ENCODE measurements around the gene RBPJ.
A peak's percentile ranks its signal among the peaks of the same experiment; 100 is the strongest.
"Not testable (repeated sequence)": the region's sequence is repeated elsewhere in the genome, so short reads cannot be mapped to it uniquely, and the experiment has no call there.

The RBPJ gene

DNA sequence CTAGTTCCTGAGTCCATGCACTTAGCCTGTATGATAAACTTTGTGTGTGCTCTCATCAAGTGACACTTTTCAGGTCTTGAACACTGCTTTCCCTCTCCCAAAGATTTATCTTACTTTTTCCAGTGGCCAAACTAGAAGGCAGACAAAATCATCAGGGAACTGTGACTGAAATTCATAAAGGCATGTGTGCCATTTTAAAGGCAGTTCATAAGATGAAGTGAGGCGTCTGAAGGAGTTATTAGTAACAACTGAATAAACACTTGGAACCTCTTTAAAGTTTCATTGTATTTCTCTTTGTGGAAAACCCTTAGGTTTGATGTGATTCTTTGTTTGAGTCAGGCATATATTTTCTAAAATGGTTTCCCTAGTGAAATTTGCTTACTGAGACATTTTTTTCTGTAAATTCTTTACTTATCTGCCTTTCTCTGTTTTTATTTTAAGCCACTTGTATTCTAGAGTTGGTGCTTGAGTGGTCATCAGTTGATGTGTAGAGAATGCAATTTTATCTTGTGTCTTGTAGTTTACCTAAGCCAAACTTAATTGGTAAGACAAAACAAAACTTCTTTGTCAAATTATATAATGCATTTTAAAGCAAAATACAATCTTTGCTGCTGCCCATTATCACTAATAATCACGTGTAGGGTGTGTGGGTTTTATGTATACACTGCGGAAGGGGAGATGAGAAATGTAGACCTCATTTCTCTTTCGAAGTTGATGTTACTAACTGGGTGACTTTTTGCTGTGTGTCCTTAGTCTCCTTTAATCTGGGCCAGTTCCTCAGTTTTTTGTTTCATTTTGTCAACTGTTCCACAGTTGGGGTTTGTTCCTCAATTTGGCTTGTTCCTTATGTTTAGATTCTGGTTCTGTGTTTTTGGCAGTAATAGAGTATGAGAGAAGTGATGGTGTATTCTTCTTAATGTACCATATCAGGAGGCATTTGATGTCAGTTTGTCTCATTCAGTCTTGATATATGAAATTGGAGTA, 56.8 kb downstream of the RBPJ start:
- no peak for DNase-seq

DNA sequence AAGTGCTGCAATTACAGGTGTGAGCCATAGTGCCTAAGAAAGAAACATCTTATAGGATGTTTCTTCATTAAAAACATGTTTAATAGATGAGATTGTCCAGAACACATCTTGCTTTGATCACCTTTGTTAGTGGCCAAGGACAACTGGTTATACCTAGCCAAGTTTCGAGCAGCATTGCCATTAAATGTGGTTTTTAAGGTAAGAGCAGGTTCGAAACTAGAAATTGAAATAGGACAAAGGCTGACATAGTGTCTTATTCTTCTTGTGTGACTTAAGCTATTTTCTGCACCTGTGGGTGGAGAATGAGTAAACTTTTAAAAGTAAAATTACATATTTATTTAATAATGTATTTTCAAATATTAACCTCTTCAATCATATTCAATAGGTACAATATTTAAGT, 59.0 kb downstream of the RBPJ start:
- no peak for DNase-seq

DNA sequence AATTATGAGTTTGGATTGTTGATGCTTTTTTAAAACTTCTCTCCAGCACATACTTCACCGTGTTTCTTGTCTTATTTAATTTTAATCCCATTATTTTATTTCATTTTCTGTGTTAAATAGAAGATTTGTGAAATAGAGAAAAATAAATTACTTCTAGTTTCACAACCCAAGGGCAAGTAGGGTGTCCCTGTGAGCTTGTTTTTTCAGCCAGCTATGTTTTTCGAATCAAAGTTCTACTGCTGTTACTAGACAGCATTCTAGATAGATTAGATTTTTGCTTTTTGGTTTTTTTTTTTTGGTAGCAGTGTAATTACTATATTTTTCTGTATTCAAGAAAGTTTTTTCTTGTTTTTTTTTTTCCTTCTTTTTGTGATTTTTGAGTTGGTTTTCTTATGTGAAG, 59.9 kb downstream of the RBPJ start:
- DNase-seq = no peak

DNA sequence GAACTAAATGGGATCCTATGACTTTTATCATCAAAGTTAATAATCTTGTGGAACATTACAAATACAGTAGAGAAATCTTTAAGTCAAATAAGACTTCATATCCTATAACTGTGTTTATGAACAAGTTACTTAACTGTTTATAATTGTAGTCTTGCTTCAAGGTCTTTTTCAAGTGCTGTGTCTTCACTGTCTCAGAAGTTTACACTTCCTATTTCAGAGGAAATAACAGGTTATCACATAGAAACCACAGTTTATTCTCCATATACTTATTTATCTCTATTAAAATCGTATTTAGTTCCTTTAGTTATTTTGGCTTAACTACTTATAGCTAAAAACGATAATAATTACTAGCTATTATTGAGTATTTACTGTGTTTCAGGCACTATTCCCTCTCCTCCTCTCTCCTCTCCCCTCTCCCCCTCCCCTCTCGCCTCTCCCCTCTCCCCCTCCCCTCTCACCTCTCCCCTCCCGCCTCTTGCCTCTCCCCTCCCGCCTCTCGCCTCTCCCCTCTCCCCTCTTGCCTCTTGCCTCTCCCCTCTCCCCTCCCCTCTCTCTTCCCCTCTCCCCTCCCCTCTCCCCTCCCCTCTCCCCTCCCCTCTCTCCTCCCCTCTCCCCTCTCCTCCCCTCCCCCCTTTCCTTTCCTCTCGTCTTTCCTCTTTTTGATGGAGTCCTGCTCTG, 63.7 kb downstream of the RBPJ start:
- DNase-seq = no peak

DNA sequence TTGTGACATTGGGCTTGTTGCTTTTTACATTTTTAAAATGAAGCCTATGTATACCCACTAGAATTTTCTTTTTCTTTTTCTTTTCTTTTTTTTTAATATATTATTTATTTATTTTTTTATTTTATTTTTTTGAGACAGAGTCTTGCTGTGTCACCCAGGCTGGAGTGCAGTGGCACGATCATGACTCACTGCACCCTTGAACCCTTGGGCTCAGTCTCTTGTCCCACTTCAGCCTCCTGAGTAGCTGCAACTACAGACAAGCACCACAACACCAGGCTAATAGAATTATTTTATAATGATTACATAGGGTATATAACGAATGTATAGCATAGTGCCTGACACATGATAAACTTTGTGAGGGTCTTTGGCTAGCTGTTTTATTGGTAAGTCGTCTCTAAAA, 64.9 kb downstream of the RBPJ start:
- DNase-seq = no peak

DNA sequence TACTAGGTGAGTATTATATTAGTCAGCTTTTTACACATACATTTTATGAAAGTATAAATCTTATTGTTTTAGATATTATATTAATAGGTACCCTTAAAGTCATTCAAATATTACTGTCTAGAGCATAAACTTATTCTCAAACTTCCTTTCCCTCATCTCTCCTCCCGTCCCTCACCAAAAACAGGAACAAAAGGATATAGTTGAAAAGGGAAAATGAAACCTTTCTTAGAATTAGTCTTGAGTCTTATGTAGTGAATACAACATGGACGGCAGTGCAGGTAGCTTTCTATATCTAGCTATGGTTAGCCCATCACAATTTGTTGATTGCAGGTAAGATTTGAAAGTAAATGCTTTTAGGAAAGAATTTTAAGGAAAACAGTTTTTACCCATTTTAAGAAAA, 65.6 kb downstream of the RBPJ start:
- DNase-seq = no peak

DNA sequence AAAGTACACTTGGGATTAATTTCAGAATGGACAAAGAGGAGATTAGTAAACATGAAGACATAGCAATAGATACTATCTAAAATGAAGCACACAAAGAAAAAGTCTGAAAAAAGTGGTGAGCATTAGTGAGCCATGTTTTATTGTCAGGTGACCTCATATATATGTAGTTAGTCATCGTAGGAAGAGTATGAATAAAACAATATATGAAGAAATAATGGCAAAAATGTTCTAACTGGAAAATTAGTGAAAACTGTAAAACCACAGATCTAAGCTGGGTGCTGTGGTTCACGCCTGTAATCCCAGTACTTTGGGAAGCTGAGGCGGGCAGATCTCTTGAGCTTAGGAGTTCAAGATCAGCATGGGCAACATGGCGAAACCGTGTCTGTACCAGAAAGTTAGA, 67.9 kb downstream of the RBPJ start:
- DNase-seq = no peak

DNA sequence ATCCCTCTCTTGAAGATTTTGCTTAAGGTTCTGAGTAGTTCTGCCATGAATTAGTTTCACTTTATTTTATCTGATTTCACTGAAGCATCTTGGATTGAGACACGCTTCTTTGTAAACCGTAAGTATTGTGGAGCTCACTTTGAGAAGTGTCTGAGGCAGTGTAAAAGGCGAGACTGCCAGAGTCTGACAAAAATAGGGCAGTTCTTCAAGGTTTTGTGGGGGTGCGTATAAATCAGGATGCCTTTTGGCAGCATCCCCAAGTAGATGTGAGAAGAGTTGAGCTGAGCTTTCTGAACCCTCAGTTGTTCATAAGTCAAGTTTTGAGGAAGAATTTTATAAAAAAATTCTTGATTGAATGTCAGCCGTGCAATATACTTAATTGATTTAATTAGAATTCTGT, 76.3 kb downstream of the RBPJ start:
- DNase-seq = no peak

DNA sequence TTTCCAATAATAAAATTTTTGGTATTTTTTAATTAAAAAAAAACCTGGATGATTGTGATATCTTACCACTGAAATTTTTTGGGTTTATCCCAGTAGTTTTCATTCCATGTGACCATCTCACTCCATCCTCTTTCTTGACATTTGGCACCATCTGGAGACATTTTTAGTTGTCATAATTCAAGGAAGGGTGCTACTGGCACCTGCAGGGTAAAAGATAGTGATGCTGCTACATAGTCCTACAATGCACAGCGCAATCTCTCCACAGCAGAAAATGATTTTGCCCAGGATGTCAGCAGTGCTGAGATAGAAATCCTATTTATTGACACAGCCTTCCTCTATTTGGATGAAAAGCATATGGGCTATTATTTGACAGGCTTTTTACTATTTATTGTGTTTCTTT, 79.3 kb downstream of the RBPJ start:
- peak in 1 of 2 experiments; percentile 8 for DNase-seq

DNA sequence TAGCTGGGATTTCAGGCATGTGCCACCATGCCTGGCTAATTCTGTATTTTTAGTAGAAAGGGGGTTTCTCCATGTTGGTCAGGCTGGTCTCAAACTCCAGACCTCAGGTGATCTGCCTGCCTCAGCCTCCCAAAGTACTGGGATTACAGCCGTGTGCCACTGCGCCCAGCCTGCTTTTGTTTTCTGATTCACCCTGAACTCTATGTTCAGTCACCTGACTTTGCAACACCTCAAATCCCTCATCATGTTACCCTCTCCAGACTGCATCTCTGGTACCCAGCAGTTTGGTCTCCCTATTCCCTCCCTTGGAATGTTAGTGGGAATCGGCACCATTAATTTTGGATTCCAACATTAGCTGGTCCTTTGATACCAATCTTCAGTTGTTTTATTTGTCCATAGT, 81.2 kb downstream of the RBPJ start:
- not testable (repeated sequence) for DNase-seq

DNA sequence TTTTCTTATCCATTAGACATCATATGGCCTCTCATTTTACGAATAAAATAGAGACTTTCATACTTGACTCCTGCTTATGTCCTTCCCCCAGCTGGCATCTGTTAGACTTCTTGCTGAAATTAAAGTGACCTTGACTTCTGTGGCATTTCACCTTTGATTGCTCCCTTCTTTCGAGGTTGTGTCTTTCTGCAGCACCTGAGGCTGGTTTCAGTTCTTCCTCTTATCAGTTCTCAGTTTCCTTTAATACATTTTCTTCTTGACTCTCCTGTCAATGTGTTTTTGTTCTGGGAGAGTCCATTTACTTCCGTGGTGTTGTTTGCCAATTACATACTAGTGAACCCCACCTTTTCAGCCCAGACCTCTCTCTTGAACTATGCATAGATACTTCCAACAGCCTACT, 81.6 kb downstream of the RBPJ start:
- DNase-seq = no peak

DNA sequence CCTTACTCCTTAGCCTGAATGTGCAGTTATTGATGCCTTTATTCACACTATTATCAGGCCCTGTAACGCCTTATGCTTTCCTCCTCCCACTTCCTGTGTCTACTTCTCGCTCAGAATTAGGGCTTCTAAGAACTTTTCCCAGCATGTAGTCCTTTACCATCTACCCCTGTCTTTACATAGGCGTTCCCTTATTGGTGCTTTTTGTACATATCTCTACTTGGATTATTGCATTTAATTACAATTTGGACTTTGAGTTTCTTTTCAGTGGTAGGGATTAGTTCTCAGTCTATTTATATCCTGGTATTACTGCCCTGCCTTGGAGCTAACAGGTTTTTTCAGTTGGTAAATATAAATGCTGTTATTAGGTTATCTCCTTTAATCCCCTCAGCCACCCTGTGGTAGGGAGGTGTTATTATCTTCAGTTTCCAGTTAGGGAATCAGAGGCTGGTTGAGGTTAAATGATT, 84.0 kb downstream of the RBPJ start:
- DNase-seq = no peak

DNA sequence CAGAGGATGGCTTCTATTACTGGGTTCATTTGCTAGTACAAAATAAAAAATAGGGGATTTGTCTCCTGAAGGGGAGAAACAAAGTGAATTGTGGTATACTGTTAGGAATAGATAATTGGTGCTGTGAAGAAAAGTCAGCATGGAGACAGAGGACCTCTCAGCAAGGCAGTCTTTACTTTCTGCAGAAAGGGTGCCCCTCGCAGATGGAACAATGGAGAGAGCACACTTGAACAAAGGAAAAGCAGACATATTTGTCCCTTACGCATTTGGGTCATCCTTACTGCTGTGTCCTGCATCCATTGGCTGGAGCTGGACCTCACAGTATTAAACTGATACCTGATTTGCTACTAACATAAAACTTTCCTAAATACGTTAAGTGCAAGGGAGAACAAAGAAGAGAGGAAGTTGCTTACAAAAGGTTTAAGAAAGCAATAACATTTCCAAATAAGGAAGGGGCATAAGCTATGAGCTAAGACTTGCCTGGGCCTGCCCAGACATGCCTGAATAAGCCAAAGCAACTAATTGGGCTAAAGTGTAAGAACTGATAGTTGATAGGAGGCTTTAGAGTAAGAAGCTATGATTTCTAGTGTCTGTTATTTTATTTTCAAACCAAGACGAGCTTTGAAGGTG, 85.6 kb downstream of the RBPJ start:
- DNase-seq = no peak

DNA sequence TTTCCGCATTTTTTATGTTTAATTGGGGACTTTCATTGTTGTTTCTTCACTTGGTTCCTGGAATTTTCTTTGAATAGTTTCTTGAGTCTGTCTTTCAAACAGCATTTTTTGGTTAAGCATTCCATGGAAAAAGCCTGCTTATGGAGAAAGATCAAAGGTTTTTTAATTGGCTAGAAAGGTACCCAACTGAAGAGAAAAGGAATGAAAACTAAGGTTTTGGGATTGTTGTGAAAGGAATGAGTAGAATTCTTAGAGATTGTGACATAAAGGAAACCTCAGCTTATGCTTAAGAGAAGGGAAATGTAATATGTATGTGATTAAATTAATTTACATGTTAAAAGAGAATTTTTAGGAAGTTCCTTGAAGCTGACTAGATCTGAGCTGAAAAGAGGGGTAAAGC, 86.7 kb downstream of the RBPJ start:
- no peak for DNase-seq

DNA sequence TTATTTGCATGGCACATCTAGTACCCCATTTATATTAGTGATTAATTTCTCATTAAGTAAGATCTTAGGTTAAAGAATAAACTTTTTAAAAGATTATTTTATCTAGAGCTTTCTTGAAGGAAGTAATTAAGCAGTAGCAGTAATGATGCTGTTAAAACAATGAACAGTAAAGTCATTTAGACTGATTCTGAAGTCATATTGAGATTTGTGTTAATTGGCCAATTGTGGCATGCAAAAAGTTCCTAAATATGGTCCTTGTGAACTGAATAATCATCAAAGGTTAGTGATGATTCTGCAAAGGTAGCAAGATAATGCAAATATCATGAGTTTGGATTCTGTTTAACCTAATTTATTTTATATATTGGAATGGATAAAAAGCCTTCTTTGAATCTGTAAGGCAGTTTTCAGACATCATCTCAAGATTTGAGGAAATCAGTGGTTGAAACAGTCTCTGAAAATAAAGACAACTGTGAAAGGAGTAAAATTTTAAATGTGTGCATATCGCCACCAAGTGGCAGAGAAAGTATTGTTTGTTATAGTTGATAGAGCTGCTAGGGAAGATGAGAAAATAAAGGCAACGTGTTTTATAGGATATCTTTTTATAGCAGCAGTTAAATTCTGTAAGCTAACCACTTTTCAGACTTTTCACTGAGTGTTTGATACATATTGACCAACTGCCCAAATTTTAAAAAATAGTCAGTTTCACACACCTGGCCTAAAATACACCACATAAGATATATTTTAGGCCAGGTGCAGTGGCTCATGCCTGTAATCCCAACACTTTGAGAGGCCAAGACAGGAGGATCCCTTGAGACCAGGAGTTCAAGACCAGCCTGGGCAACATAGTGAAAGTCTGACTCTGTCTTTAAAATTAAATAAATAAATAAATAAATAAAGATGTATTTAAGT, 89.8 kb downstream of the RBPJ start:
- DNase-seq = peak; percentile 47 to 57

DNA sequence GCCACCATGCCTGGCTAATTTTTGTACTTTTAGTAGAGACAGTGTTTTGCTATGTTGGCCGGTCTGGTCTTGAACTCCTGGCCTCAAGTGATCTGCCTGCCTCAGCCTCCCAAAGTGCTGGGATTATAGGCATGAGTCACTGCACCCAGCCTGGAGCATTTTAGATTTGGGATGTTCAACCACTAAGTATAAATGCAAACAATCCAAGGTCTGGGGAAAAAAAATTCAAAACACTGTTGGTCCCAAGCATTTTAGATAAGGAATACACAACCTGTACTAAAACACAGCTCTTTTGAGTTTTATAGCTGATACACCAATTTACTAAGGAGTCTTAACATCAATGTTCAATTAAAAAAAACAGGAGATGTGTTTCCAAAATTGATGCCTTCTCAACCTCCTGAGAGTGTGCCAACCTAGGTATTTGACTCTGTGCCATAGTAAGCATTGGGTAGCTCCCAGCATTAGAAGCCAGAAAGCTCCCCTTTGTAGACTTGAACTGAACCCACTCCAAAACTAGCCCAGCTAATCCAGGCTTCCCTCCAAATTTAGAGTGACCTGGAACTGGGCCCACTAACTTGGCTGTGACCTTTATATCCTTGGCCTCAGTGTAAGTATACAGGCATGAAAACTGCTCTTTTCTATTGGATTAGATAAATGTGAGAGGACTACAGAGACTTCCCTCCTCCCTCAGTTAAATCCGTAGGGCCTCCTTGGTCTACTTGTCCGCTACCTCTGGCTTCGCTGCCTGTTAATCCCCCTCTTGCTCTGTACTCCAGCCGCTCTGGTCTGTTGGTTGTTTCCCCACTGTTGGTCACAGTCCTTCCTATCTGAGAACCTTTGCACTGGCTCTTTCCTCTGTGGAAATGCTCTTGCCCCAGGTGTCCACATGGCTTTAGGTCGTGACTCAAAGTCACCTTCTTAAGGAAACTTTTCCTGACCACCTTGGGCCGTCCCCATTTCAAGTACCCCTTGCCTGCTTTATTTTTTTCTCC, 91.9 kb downstream of the RBPJ start:
- no peak for DNase-seq

DNA sequence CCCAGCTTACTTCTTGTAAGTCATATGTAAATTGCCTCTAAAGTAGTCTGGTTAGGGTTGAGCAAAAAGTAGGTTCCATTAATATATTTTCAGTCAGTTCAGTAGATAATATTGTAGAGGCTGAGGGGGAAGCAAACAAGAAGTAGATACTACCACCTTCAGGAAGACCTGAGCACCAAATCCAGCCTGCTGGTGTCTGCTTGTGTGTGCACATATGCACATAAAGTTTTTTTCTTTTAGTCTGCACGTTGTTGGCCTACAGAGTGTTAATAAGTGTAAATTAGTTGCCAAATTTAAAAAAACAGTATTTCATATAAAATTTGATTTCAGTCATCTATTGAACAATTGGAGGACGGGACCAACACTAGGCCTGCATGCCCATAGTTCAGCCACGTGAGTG, 92.8 kb downstream of the RBPJ start:
- no peak for DNase-seq

DNA sequence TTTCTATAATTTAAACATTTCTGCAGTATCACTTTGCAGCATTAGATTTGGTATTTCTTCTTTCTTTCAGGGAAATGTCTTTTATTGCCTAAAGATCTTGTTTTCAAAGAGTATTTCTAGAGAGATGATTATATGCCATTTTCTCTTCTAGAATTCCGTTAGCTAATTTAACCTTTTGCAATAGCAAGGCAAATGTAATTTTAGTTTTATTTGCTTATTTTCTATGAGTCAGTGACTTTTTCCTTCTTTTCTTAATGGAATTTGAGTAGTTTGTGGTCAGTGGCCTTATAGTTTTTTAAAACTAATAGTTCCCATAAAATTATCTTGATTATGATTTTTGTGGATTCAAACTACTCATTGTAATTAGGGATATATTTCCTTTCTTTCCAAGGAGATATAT, 97.3 kb downstream of the RBPJ start:
- no peak for DNase-seq

DNA sequence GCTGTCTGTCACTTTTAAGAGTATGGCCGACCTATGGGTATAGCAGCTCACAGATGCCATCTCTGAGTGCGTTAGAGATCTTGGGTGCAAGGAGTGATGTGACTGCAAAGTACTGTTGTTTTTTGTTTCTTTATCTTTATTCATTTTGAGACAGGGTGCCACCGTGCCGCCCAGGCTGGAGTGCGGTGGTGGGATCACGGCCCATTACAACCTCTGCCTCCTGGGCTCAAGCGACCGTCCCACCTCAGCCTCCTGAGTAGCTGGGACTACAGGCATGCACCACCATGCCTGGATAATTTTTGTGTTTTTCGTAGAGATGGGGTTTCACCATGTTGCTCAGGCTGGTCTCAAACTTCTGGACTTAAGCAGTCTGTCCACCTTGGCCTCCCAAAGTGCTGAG, 98.0 kb downstream of the RBPJ start:
- no peak for DNase-seq

DNA sequence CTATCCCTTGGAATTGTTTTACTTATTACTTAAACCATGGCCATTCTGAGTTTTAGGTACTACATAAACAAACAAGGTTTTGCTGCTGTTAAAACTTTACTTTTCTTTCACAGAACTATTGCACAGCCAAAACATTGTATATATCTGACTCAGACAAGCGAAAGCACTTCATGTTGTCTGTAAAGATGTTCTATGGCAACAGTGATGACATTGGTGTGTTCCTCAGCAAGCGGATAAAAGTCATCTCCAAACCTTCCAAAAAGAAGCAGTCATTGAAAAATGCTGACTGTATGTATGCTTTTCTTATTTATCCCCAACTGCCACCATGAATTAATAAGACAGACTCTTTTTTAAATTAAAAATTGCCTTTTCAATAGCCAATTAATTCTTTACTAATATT, 99.6 kb downstream of the RBPJ start:
- no peak for DNase-seq

DNA sequence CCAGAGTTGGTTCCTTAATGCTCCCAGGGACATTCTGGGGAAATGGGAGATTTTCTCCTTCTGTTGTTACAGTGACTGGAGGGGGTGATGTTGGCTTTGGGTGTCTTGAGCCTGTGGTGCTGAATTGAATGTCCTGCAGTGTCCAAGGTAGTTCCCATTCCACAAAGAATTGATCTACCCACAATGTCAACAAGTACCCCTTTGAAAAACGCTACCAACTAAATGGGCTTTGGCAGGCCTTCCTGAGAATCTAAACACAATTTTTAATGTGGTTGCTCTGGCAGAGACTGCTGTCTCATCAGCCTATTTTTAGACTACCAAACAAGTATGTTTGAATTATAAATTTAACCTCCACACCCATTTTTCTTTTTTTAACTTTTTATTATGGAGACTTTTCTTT, 100.1 kb downstream of the RBPJ start:
- DNase-seq = peak; percentile 12 to 77

Data from NCI-H2081 (cell line).